H1 (cell line): ENCODE results near the gene POLR2F. TPM values are rescaled to one million over a fixed set of nuclear protein-coding genes. Genes with fewer than 3 reads are reported as not detected.

ENCODE experiments used
- CTCF ChIA-PET: fragments of 300-600 bp; sonication (Branson Sonifier 250); formaldehyde crosslinking; loops from one replicate; lab custom pipeline; 2021; ENCODE audit not compliant: partially characterized antibody; lab: Charles Lee
- POLR2A ChIA-PET: fragments of 300-600 bp; sonication (Branson Sonifier 250); formaldehyde crosslinking; loops from one replicate; lab custom pipeline; 2021; ENCODE audit warnings: inconsistent platforms; ENCODE audit not compliant: partially characterized antibody; lab: Charles Lee
- DNase-seq, 2 experiments: peaks; one replicate each; pipeline versions ENCODE4 v3.0.0 to v3.0.0-alpha.2; 2010 to 2022; ENCODE audit warnings: low spot score in 2 of 2, low read depth in 1 of 2, mixed read lengths in 1 of 2
- FAIRE-seq: peaks from 2 replicates; lab custom pipeline; 2011; peaks lifted over from hg19 to GRCh38; lab: Jason Lieb, UNC
- H2AFZ ChIP-seq: 2 replicates; pipeline ENCODE4 v1.8.1; 2012; ENCODE audit warnings: low read length, inconsistent platforms
- H2AK5ac ChIP-seq: 2 replicates; pipeline ENCODE4 v1.6.1; 2013; ENCODE audit warnings: low read depth, low read length
- H2BK120ac ChIP-seq: replicated peaks from 2 replicates; pipeline ENCODE3; 2013; ENCODE audit warnings: low read depth, low read length, inconsistent platforms
- H2BK12ac ChIP-seq: 2 replicates; pipeline ENCODE4 v1.6.1; 2013; ENCODE audit warnings: low read depth, low read length
- H2BK15ac ChIP-seq: 2 replicates; pipeline ENCODE4 v1.6.1; 2013; ENCODE audit warnings: low read length
- H2BK20ac ChIP-seq: 2 replicates; pipeline ENCODE4 v1.6.1; 2013; ENCODE audit warnings: low read length
- H2BK5ac ChIP-seq: 2 replicates; pipeline ENCODE4 v1.6.1; 2013; ENCODE audit warnings: low read depth, low read length
- H3K14ac ChIP-seq: 2 replicates; pipeline ENCODE4 v1.6.1; 2013; ENCODE audit warnings: inconsistent platforms; ENCODE audit not compliant: insufficient read length
- H3K18ac ChIP-seq: 2 replicates; pipeline ENCODE4 v1.6.1; 2013; ENCODE audit warnings: low read length; ENCODE audit errors: extremely low read depth
- H3K23ac ChIP-seq: 2 replicates; pipeline ENCODE4 v1.6.1; 2013; ENCODE audit warnings: inconsistent platforms; ENCODE audit not compliant: insufficient read length
- H3K23me2 ChIP-seq: 2 replicates; pipeline ENCODE4 v1.6.1; 2013; ENCODE audit warnings: low read depth, low read length
- H3K27ac ChIP-seq: 2 replicates; pipeline ENCODE4 v1.6.1; 2011; ENCODE audit warnings: low read depth, low read length, inconsistent platforms
- H3K27me3 ChIP-seq, 4 experiments: replicated peaks in 1 of 4; 1 replicate in 1 of 4; 2 replicates in 3 of 4; pipeline versions ENCODE4 v1.6.1 to v1.8.1; 2011 to 2013; ENCODE audit warnings: low read length in 3 of 4, mild to moderate bottlenecking in 3 of 4, inconsistent platforms in 2 of 4, mixed read lengths in 2 of 4, moderate library complexity in 1 of 4; ENCODE audit not compliant: control insufficient read depth in 3 of 4, insufficient read depth in 3 of 4; ENCODE audit errors: extremely low read depth in 1 of 4
- H3K36me3 ChIP-seq, 4 experiments: 2 replicates each; pipeline versions ENCODE4 v1.6.1 to v1.8.1; 2011 to 2013; ENCODE audit warnings: mild to moderate bottlenecking in 4 of 4, low read length in 3 of 4, moderate library complexity in 2 of 4, control low read depth in 1 of 4, inconsistent platforms in 1 of 4; ENCODE audit not compliant: insufficient read depth in 4 of 4, control insufficient read depth in 2 of 4
- H3K4ac ChIP-seq: replicated peaks from 2 replicates; pipeline ENCODE3; 2013; ENCODE audit warnings: low read length, low read depth, mixed read lengths, inconsistent platforms; ENCODE audit not compliant: insufficient read length
- H3K4me1 ChIP-seq, 4 experiments: replicated peaks in 1 of 4; 1 replicate in 1 of 4; 2 replicates in 3 of 4; pipeline versions ENCODE4 v1.6.1 to v1.8.1; 2011 to 2013; ENCODE audit warnings: low read length in 3 of 4, inconsistent platforms in 2 of 4, mixed read lengths in 1 of 4; ENCODE audit not compliant: insufficient read depth in 4 of 4, control insufficient read depth in 3 of 4
- H3K4me2 ChIP-seq, 2 experiments: 2 replicates each; pipeline versions ENCODE4 v1.6.1 to v1.8.1; 2011 to 2013; ENCODE audit warnings: low read depth in 2 of 2, low read length in 2 of 2, control low read depth in 1 of 2, inconsistent platforms in 1 of 2, mild to moderate bottlenecking in 1 of 2; ENCODE audit not compliant: insufficient read depth in 1 of 2
- H3K4me3 ChIP-seq, 4 experiments: fragments of 200-600, 300-600 bp in 1 of 4; sonication (generic), shearing (Covaris generic), sonication (Bioruptor Twin) in 1 of 4; 2 replicates each; pipeline versions ENCODE4 v1.5.1 to v1.8.1; 2011 to 2016; ENCODE audit warnings: low read length in 4 of 4, low read depth in 3 of 4, control low read depth in 2 of 4, inconsistent platforms in 2 of 4, mild to moderate bottlenecking in 2 of 4, mixed read lengths in 1 of 4, moderate library complexity in 1 of 4; ENCODE audit not compliant: insufficient read depth in 2 of 4; ENCODE audit errors: extremely low read depth in 1 of 4
- H3K56ac ChIP-seq: replicated peaks from 2 replicates; pipeline ENCODE3; 2013; ENCODE audit warnings: low read depth, mild to moderate bottlenecking, mixed read lengths, low read length, inconsistent platforms; ENCODE audit not compliant: insufficient read length
- H3K79me1 ChIP-seq: 2 replicates; pipeline ENCODE4 v1.6.1; 2013; ENCODE audit warnings: low read depth, low read length, control low read depth
- H3K79me2 ChIP-seq, 2 experiments: 2 replicates each; pipeline versions ENCODE4 v1.6.1 to v1.8.1; 2012 to 2013; ENCODE audit warnings: low read length in 2 of 2, mild to moderate bottlenecking in 2 of 2, inconsistent platforms in 1 of 2; ENCODE audit not compliant: insufficient read depth in 2 of 2, control insufficient read depth in 1 of 2
- H3K9ac ChIP-seq, 4 experiments: replicated peaks in 1 of 4; 1 replicate in 1 of 4; 2 replicates in 3 of 4; pipeline versions ENCODE4 v1.6.1 to v1.8.1; 2011 to 2013; ENCODE audit warnings: low read depth in 3 of 4, low read length in 3 of 4, control low read depth in 2 of 4, mild to moderate bottlenecking in 2 of 4, moderate library complexity in 2 of 4, inconsistent platforms in 1 of 4; ENCODE audit errors: extremely low read depth in 1 of 4
- H3K9me3 ChIP-seq, 2 experiments: 2 replicates each; pipeline versions ENCODE4 v1.6.1 to v1.8.1; 2012 to 2013; ENCODE audit warnings: mild to moderate bottlenecking in 2 of 2, moderate library complexity in 2 of 2, control low read depth in 1 of 2, inconsistent platforms in 1 of 2, low read depth in 1 of 2, low read length in 1 of 2, mixed read lengths in 1 of 2; ENCODE audit not compliant: insufficient read depth in 2 of 2
- H4K20me1 ChIP-seq, 2 experiments: replicated peaks in 1 of 2; 2 replicates each; pipeline versions ENCODE3 to v1.8.1; 2011 to 2013; ENCODE audit warnings: inconsistent platforms in 2 of 2, low read length in 2 of 2, mild to moderate bottlenecking in 1 of 2; ENCODE audit not compliant: insufficient read depth in 2 of 2, control insufficient read depth in 1 of 2
- H4K5ac ChIP-seq: 2 replicates; pipeline ENCODE4 v1.6.1; 2013; ENCODE audit warnings: low read length, low read depth, mixed read lengths, inconsistent platforms; ENCODE audit not compliant: insufficient read length
- H4K8ac ChIP-seq: 2 replicates; pipeline ENCODE4 v1.8.0; 2013; ENCODE audit warnings: mild to moderate bottlenecking, moderate library complexity, low read length, inconsistent platforms; ENCODE audit not compliant: insufficient read depth; ENCODE audit errors: extremely low read depth
- H4K91ac ChIP-seq: replicated peaks from 2 replicates; pipeline ENCODE3; 2013; ENCODE audit warnings: low read length, mixed read lengths, inconsistent platforms; ENCODE audit not compliant: insufficient read length
- BACH1 ChIP-seq: IDR thresholded peaks from 2 replicates; pipeline ENCODE4 v1.6.1; 2012; ENCODE audit warnings: low read length, improper control_type of control experiment
- FOSL1 ChIP-seq: IDR thresholded peaks from 2 replicates; pipeline ENCODE4 v1.6.1; 2011; ENCODE audit warnings: mild to moderate bottlenecking, low read depth, low read length, moderate library complexity; ENCODE audit not compliant: insufficient read depth
- GTF2F1 ChIP-seq: IDR thresholded peaks from 2 replicates; pipeline ENCODE4 v1.6.1; 2012; ENCODE audit warnings: low read depth, low read length, improper control_type of control experiment, borderline replicate concordance
- JUN ChIP-seq: IDR thresholded peaks from 2 replicates; pipeline ENCODE4 v1.6.1; 2011; ENCODE audit warnings: low read depth, mild to moderate bottlenecking, improper control_type of control experiment, low read length
- KDM1A ChIP-seq: fragments of 200-600, 300-600 bp; sonication (generic); IDR thresholded peaks from 2 replicates; pipeline ENCODE4 v1.7.1; 2016; ENCODE audit warnings: mild to moderate bottlenecking, low read length, borderline replicate concordance
- KDM4A ChIP-seq: IDR thresholded peaks from one replicate; pipeline ENCODE4 v1.7.1; 2012; ENCODE audit warnings: low read depth, mild to moderate bottlenecking, moderate library complexity, low read length, inconsistent platforms; ENCODE audit not compliant: severe bottlenecking
- MAX ChIP-seq: IDR thresholded peaks from 2 replicates; pipeline ENCODE4 v1.6.1; 2012; ENCODE audit warnings: inconsistent platforms
- PHF8 ChIP-seq: fragments of 200-600 bp; sonication (generic); conservative IDR thresholded peaks from 2 replicates; pipeline ENCODE4 v1.7.1; 2012; ENCODE audit warnings: low read depth, mild to moderate bottlenecking, inconsistent platforms, low read length, moderate library complexity
- RXRA ChIP-seq: IDR thresholded peaks from 2 replicates; pipeline ENCODE4 v1.6.1; 2011; ENCODE audit warnings: low read depth, mild to moderate bottlenecking, low read length, moderate library complexity; ENCODE audit not compliant: insufficient read depth
- SP1 ChIP-seq: IDR thresholded peaks from 2 replicates; pipeline ENCODE4 v1.6.1; 2011; ENCODE audit warnings: low read depth, low read length
- WGBS, 2 experiments: shearing (Covaris generic) in 1 of 2; methylation state at CpG; one replicate each; pipeline versions ENCODE4 v1.1.6 to v1.1.7; 2013 to 2015; ENCODE audit warnings: low lambda C conversion rate in 2 of 2, mixed read lengths in 2 of 2, inconsistent platforms in 1 of 2, low coverage in 1 of 2, missing lambda C conversion rate in 1 of 2; ENCODE audit not compliant: insufficient replicate concordance in 2 of 2, insufficient coverage in 1 of 2, insufficient read length in 1 of 2; ENCODE audit errors: extremely low coverage in 1 of 2, missing lambda C conversion rate in 1 of 2; 5-methylcytosine and 5-hydroxymethylcytosine counted together
- polyA plus RNA-seq, 7 experiments: library from polyadenylated mRNA; depleted of rRNA in 3 of 7; stranded (reverse) in 5 of 7; unstranded in 2 of 7; fragments of >200 nt in 5 of 7; fragments of 200-250 nt in 2 of 7; gene quantifications; 1 replicate in 5 of 7; 2 replicates in 1 of 7; 4 replicates in 1 of 7; pipeline versions ENCODE4 v1.2.1 to v1.2.3, GENCODE V29; 2011 to 2013; ENCODE audit warnings: missing spikeins in 2 of 7, mixed read lengths in 2 of 7
- total RNA-seq: library from RNA; stranded (reverse); fragmentation: NEBNext Ultra II Directional; extraction: Animal tissue kit (Norgen Biotek cat#: 25700); gene quantifications from 2 replicates; pipeline ENCODE4 v1.2.1, GENCODE V29; 2021
- TF ChIP-seq, protein P1 (sequence below): IDR thresholded peaks from 2 replicates; pipeline ENCODE4 v1.6.1; 2011; ENCODE audit warnings: low read depth, mild to moderate bottlenecking, low read length; ENCODE audit not compliant: insufficient read depth

Gene POLR2F
- total and polyA plus RNA-seq, 2 of the 8 experiments (the other 6 are each of a cell fraction or from before 2014, with no cell fraction given), result 150 to 176 TPM

- no peak overlapping the region for H3K9ac ChIP-seq
- no peak overlapping the region for H3K4me2 ChIP-seq
- peak; percentile 63; the same call in 1 of the 2 replicates for TF ChIP-seq JUN
- 0 out of 2 replicates have a peak, but pooled peaks have one; percentile 16 for TF ChIP-seq KDM1A
- TF ChIP-seq MAX, result peak; percentile 57; the same call in 1 of the 2 replicates
- TF ChIP-seq KDM4A, result no peak
- no peak for TF ChIP-seq PHF8
- TF ChIP-seq SP1, result peak; percentile 86
- TF ChIP-seq, protein P1, sequence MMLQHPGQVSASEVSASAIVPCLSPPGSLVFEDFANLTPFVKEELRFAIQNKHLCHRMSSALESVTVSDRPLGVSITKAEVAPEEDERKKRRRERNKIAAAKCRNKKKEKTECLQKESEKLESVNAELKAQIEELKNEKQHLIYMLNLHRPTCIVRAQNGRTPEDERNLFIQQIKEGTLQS, result peak; percentile 40; the same call in 1 of the 2 replicates
- TF ChIP-seq RXRA, result no peak
- no peak for TF ChIP-seq BACH1
- TF ChIP-seq GTF2F1, result no peak
- TF ChIP-seq FOSL1, result no peak
Observed at GRCh38 chr22:37933711-37934376, 19.7 kb upstream of the POLR2F start.

More at GRCh38 chr22:37933711-37934376, 19.7 kb upstream of the POLR2F start:
- H3K9me3 ChIP-seq, result no peaks in the 10 kb centered on the region
- no peak overlapping the region; the same call in 1 of the 2 replicates for H4K8ac ChIP-seq
- CTCF ChIA-PET, result interaction anchor here (0.6 to 10.4 kb wide), 27 partner anchors 9 to 116 kb away, joined by 3 to 158 read pairs (median 5); partner anchors contain the start of gene MICALL1
- H3K4me1 ChIP-seq, result peaks cover 0 to 5% (median 3%) of the 10 kb centered on the region in 4 experiments; a peak in 5 of 7 replicates
- POLR2A ChIA-PET, result interaction anchor here (0.6 to 2.4 kb wide), 8 partner anchors 10 to 812 kb away, joined by 3 to 10 read pairs (median 3); partner anchors contain the start of genes C22orf23 and POLR2F
- no peak overlapping the region for H3K23ac ChIP-seq
- no peak overlapping the region for H3K27ac ChIP-seq
- H2BK12ac ChIP-seq, result 0 out of 2 replicates have a peak overlapping the region, but pooled peaks have one; percentile 19
- no peak overlapping the region for H3K4ac ChIP-seq
- H2BK15ac ChIP-seq, result no peak overlapping the region
- no peaks in the 10 kb centered on the region; the same call in 1 of the 2 replicates for H3K79me1 ChIP-seq
- peak overlapping the region; percentile 26 for H4K5ac ChIP-seq
- H3K23me2 ChIP-seq, result no peaks in the 10 kb centered on the region
- H3K18ac ChIP-seq, result no peak overlapping the region
- H3K4me3 ChIP-seq, result no peak overlapping the region
- H4K91ac ChIP-seq, result no peak overlapping the region
- DNase-seq (peak; percentile 73 to 98), FAIRE-seq (peak; percentile 77)
- 26% methylated on average over 13 of the region's 13 CpGs; no CpG with 5 or more reads in 1 of the 2 experiments for WGBS, 2 experiments
- no peak overlapping the region for H2BK120ac ChIP-seq
- H3K79me2 ChIP-seq, result no peaks in the 10 kb centered on the region
- no peak overlapping the region for H3K56ac ChIP-seq
- peaks cover 0 to 9% (median 4%) of the 10 kb centered on the region in 4 experiments; a peak in 6 of 8 replicates for H3K36me3 ChIP-seq
- H2BK20ac ChIP-seq, result no peak overlapping the region
- H2BK5ac ChIP-seq, result peak overlapping the region; percentile 6
- H4K20me1 ChIP-seq, result peaks cover 0 to 11% of the 10 kb centered on the region in 2 experiments
- no peak overlapping the region for H2AFZ ChIP-seq
- no peaks in the 10 kb centered on the region for H3K27me3 ChIP-seq
- no peak overlapping the region for H2AK5ac ChIP-seq
- no peak overlapping the region for H3K14ac ChIP-seq
